WTC11 (cell line): ENCODE data around the gene TENT4B. TPM values are rescaled to one million over a fixed set of nuclear protein-coding genes. Genes with fewer than 3 reads are reported as not detected.

Experiments
- ATAC-seq: fragments of 200-7000 bp; cut with Tn5 transposase; 2 replicates; pipeline ENCODE4 v1.10.0; 2021; ENCODE audit warnings: mild to moderate bottlenecking, moderate library complexity
- CTCF ChIA-PET: fragments of 300-600 bp; sonication (Branson Sonifier 250); formaldehyde crosslinking; loops from one replicate; lab custom pipeline; 2021; ENCODE audit warnings: antibody characterized with exemption; lab: Charles Lee
- POLR2A ChIA-PET: fragments of 350-600 bp; sonication (Branson Sonifier 250); formaldehyde crosslinking; loops from one replicate; lab custom pipeline; 2021; ENCODE audit warnings: antibody characterized with exemption; lab: Charles Lee
- DNase-seq: peaks from one replicate; pipeline ENCODE4 v3.0.0; 2021; ENCODE audit warnings: low spot score
- H3K27ac Mint-ChIP-seq: 2 replicates; pipeline ENCODE4 v1.8.0; 2021; ENCODE audit warnings: mixed read lengths
- H3K27me3 Mint-ChIP-seq: 2 replicates; pipeline ENCODE4 v1.8.0; 2021; ENCODE audit warnings: low read depth, mild to moderate bottlenecking, moderate library complexity, mixed read lengths
- H3K36me3 Mint-ChIP-seq: 2 replicates; pipeline ENCODE4 v1.8.0; 2021; ENCODE audit warnings: mixed read lengths
- H3K4me1 Mint-ChIP-seq: 2 replicates; pipeline ENCODE4 v1.8.0; 2022; ENCODE audit warnings: mixed read lengths
- H3K4me3 Mint-ChIP-seq: 2 replicates; pipeline ENCODE4 v1.8.0; 2021; ENCODE audit warnings: mild to moderate bottlenecking, moderate library complexity, mixed read lengths
- H3K9me3 Mint-ChIP-seq: 2 replicates; pipeline ENCODE4 v1.8.0; 2021; ENCODE audit warnings: mixed read lengths
- ATF1 ChIP-seq: sonication (generic); formaldehyde crosslinking; IDR thresholded peaks from 2 replicates; pipeline ENCODE4 v1.8.1; 2023; ENCODE audit warnings: mild to moderate bottlenecking, moderate library complexity, missing genetic modification reagents
- CREM ChIP-seq: sonication (generic); formaldehyde crosslinking; IDR thresholded peaks from 2 replicates; pipeline ENCODE4 v1.8.1; 2022; ENCODE audit warnings: mild to moderate bottlenecking, missing genetic modification reagents, moderate library complexity
- ETV6 ChIP-seq: sonication (generic); formaldehyde crosslinking; IDR thresholded peaks from 2 replicates; pipeline ENCODE4 v1.8.1; 2022; ENCODE audit warnings: mild to moderate bottlenecking, missing genetic modification reagents
- FOXP1 ChIP-seq: sonication (generic); formaldehyde crosslinking; IDR thresholded peaks from 2 replicates; pipeline ENCODE4 v1.8.0; 2022; ENCODE audit warnings: missing genetic modification reagents, mild to moderate bottlenecking, moderate library complexity, borderline replicate concordance
- GTF2I ChIP-seq: fragments of 250-450 bp; sonication (Bioruptor Pico); conservative IDR thresholded peaks from 2 replicates; pipeline ENCODE4 v1.4.0; 2021; ENCODE audit warnings: mild to moderate bottlenecking
- JAZF1 ChIP-seq: fragments of 250-450 bp; sonication (Bioruptor Pico); IDR thresholded peaks from 2 replicates; pipeline ENCODE4 v1.9.0; 2021; ENCODE audit warnings: moderate library complexity, mild to moderate bottlenecking, inconsistent platforms
- MAX ChIP-seq: sonication (generic); formaldehyde crosslinking; IDR thresholded peaks from 2 replicates; pipeline ENCODE4 v1.8.0; 2022; ENCODE audit warnings: mild to moderate bottlenecking, missing genetic modification reagents
- MLX ChIP-seq: sonication (generic); formaldehyde crosslinking; IDR thresholded peaks from 2 replicates; pipeline ENCODE4 v1.8.1; 2023; ENCODE audit warnings: mild to moderate bottlenecking, missing genetic modification reagents, moderate library complexity
- NFATC4 ChIP-seq: fragments of 250-450 bp; sonication (Bioruptor Pico); IDR thresholded peaks from 2 replicates; pipeline ENCODE4 v1.9.0; 2021; ENCODE audit warnings: mild to moderate bottlenecking
- SMAD3 ChIP-seq: sonication (generic); formaldehyde crosslinking; IDR thresholded peaks from 2 replicates; pipeline ENCODE4 v1.8.0; 2022; ENCODE audit warnings: missing genetic modification reagents, mild to moderate bottlenecking, borderline replicate concordance
- SMAD4 ChIP-seq: sonication (generic); formaldehyde crosslinking; IDR thresholded peaks from 2 replicates; pipeline ENCODE4 v1.8.0; 2022; ENCODE audit warnings: mild to moderate bottlenecking, missing genetic modification reagents
- SP1 ChIP-seq: sonication (generic); formaldehyde crosslinking; conservative IDR thresholded peaks from 2 replicates; pipeline ENCODE4 v1.8.1; 2022; ENCODE audit warnings: missing genetic modification reagents
- USF1 ChIP-seq: sonication (generic); formaldehyde crosslinking; IDR thresholded peaks from 2 replicates; pipeline ENCODE4 v1.8.0; 2022; ENCODE audit warnings: mild to moderate bottlenecking, missing genetic modification reagents
- ZBTB43 ChIP-seq: sonication (generic); formaldehyde crosslinking; IDR thresholded peaks from 2 replicates; pipeline ENCODE4 v1.8.1; 2023; ENCODE audit warnings: mild to moderate bottlenecking, missing genetic modification reagents
- ZNF281 ChIP-seq: sonication (generic); formaldehyde crosslinking; IDR thresholded peaks from 2 replicates; pipeline ENCODE4 v1.8.0; 2023; ENCODE audit warnings: mild to moderate bottlenecking, missing genetic modification reagents
- ZNF532 ChIP-seq: fragments of 250-450 bp; sonication (Bioruptor Pico); IDR thresholded peaks from 2 replicates; pipeline ENCODE4 v1.9.0; 2021; ENCODE audit warnings: mild to moderate bottlenecking, borderline replicate concordance
- total RNA-seq: library from RNA; stranded (reverse); gene quantifications from 3 replicates; pipeline ENCODE4 v1.2.3, GENCODE V29; 2021

The TENT4B gene
- total RNA-seq, 1 experiment from 2014 or later, result 14.3 TPM

- Mint-ChIP-seq H3K4me1 (peaks cover 15% of the 10 kb centered on the region), H3K36me3 (no peaks in the 10 kb centered on the region; the same call in none of the 2 replicates), H3K27me3 (no peaks in the 10 kb centered on the region), H3K9me3 (peaks cover 5% of the 10 kb centered on the region; the same call in 1 of the 2 replicates), H3K27ac (no peak overlapping the region), H3K4me3 (no peak overlapping the region)
- ChIA-PET CTCF (interaction anchor here (1.5 to 1.6 kb wide), 2 partner anchors 9 to 12 kb away, joined by 4 to 5 read pairs; no protein-coding TSS in a partner anchor), POLR2A (no interaction called here)
- ATAC-seq (no peak), DNase-seq (no peak)
- TF ChIP-seq SMAD3 (CRISPR knock-in tag), result no peak
- no peak for TF ChIP-seq NFATC4 (CRISPR knock-in tag)
- no peak for TF ChIP-seq CREM (CRISPR knock-in tag)
- no peak for TF ChIP-seq ZNF281 (CRISPR knock-in tag)
- no peak for TF ChIP-seq ZNF532 (CRISPR knock-in tag)
- TF ChIP-seq GTF2I (CRISPR knock-in tag), result no peak
- no peak for TF ChIP-seq MAX (CRISPR knock-in tag)
- no peak for TF ChIP-seq MLX
- TF ChIP-seq ATF1, result no peak
- no peak for TF ChIP-seq ZBTB43 (CRISPR knock-in tag)
- no peak for TF ChIP-seq USF1 (CRISPR knock-in tag)
- TF ChIP-seq ETV6 (CRISPR knock-in tag), result no peak
- TF ChIP-seq SP1 (CRISPR knock-in tag), result no peak
- TF ChIP-seq SMAD4 (CRISPR knock-in tag), result no peak
- TF ChIP-seq FOXP1 (CRISPR knock-in tag), result no peak
- no peak for TF ChIP-seq JAZF1 (CRISPR knock-in tag)
Observed at GRCh38 chr16:50201787-50202186, 48.7 kb downstream of the TENT4B start.
